ENCODE data around the gene PDE2A. TPM values are rescaled to one million over a fixed set of nuclear protein-coding genes. Genes with fewer than 3 reads are reported as not detected.

Gene PDE2A
- total RNA-seq, 1 experiment from 2014 or later = 0.24 TPM

GRCh38 chr11:72528121-72528520 lies 146.1 kb downstream of the PDE2A start:
- no peak for DNase-seq
- Histone ChIP-seq H3K4me3 (no peak overlapping the region), H3K9me3 (replicated peaks) (no peaks in the 10 kb centered on the region), H3K4me1 (peaks cover 3% of the 10 kb centered on the region; the same call in 1 of the 2 replicates), H3K27ac (no peak overlapping the region), H3K36me3 (no peaks in the 10 kb centered on the region), H3K27me3 (no peaks in the 10 kb centered on the region)

Other genes starting within 250 kb of the PDE2A start
- 30.4 and 38.5 TPM in 2 replicates for gene CLPB, start 239.9 kb downstream of the PDE2A start, total RNA-seq (2014; rRNA removed; shearing (Covaris generic))
- gene ARAP1, start 78.0 kb upstream of the PDE2A start, total RNA-seq (2014; rRNA removed; shearing (Covaris generic)) = 19.0 and 22.1 TPM in 2 replicates
- gene STARD10, start 119.6 kb upstream of the PDE2A start, total RNA-seq (2014; rRNA removed; shearing (Covaris generic)) = 6.0 and 10.3 TPM in 2 replicates
- 2.9 and 6.8 TPM in 2 replicates for gene ATG16L2, start 140.0 kb upstream of the PDE2A start, total RNA-seq (2014; rRNA removed; shearing (Covaris generic))

Data from SJCRH30 (cell line).